HCT116 (cell line): ENCODE measurements around the gene ZNF471. TPM values are rescaled to one million over a fixed set of nuclear protein-coding genes. Genes with fewer than 3 reads are reported as not detected.

ENCODE experiments used
- ATAC-seq: fragments of 200-7000 bp; cut with Tn5 transposase; 2 replicates; pipeline ENCODE4 v1.9.1; 2020; ENCODE audit warnings: mild to moderate bottlenecking, moderate library complexity
- Bru-seq: library from RNA; stranded (reverse); fragments of 400-500 nt; gene quantifications from one replicate; lab custom pipeline; 2021; lab: Mats Ljungman, UMichigan
- BruChase-seq, 2 experiments: library from RNA; stranded (reverse); fragments of 400-500 nt; gene quantifications; one replicate each; lab custom pipeline; 2021; lab: Mats Ljungman, UMichigan
- BruUV-seq: library from RNA; stranded (reverse); fragments of 400-500 nt; replicated peaks from 2 replicates; lab custom pipeline; 2021; lab: Mats Ljungman, UMichigan
- CTCF ChIA-PET: fragments of 300-600 bp; sonication (Branson Sonifier 250); formaldehyde crosslinking; loops from one replicate; lab custom pipeline; 2021; ENCODE audit warnings: antibody characterized with exemption; lab: Charles Lee
- POLR2A ChIA-PET: fragments of 300-600, 350-600 bp; sonication (Branson Sonifier 250); formaldehyde crosslinking; loops from one replicate; lab custom pipeline; 2021; ENCODE audit warnings: antibody characterized with exemption; lab: Charles Lee
- RAD21 ChIA-PET, 2 experiments: fragments of 300-600 bp; sonication (Branson Sonifier 250); formaldehyde crosslinking; loops; one replicate each; lab custom pipeline; 2023; ENCODE audit warnings: low total read pairs in 2 of 2; ENCODE audit not compliant: uncharacterized antibody in 2 of 2, unreplicated experiment in 2 of 2, low non-redundant PET in 1 of 2; lab: Charles Lee
- DNase-seq: peaks from one replicate; pipeline ENCODE4 v3.0.0-alpha.2; 2010; ENCODE audit warnings: low read depth, low spot score
- H2AFZ ChIP-seq: fragments of 200-600 bp; shearing (Covaris generic), sonication (generic); 2 replicates; pipeline ENCODE4 v1.6.1; 2017; ENCODE audit warnings: low read depth, mixed run types, mixed read lengths, antibody characterized with exemption, low read length; ENCODE audit not compliant: poor library complexity, severe bottlenecking
- H3K27ac ChIP-seq: 2 replicates; pipeline ENCODE4 v1.5.1; 2012; ENCODE audit warnings: low read depth, low read length
- H3K27me3 ChIP-seq: fragments of 200-600 bp; sonication (generic); 2 replicates; pipeline ENCODE4 v1.6.1; 2016; ENCODE audit warnings: mixed run types, low read length, mixed read lengths; ENCODE audit not compliant: insufficient read depth
- H3K36me3 ChIP-seq, 2 experiments: fragments of 200-500 bp in 1 of 2; fragments of 200-600 bp in 1 of 2; sonication (Bioruptor generic) in 1 of 2; sonication (generic) in 1 of 2; 2 replicates each; pipeline versions ENCODE4 v1.5.1 to v1.6.1; 2014 to 2016; ENCODE audit warnings: low read length in 2 of 2, inconsistent platforms in 1 of 2, mixed read lengths in 1 of 2, mixed run types in 1 of 2; ENCODE audit not compliant: insufficient read depth in 2 of 2, control insufficient read depth in 1 of 2
- H3K4me1 ChIP-seq, 2 experiments: fragments of 200-600 bp in 1 of 2; sonication (generic) in 1 of 2; 2 replicates each; pipeline versions ENCODE4 v1.5.1 to v1.6.1; 2012 to 2017; ENCODE audit warnings: low read length in 2 of 2, inconsistent platforms in 1 of 2, mild to moderate bottlenecking in 1 of 2, mixed read lengths in 1 of 2, mixed run types in 1 of 2, moderate library complexity in 1 of 2; ENCODE audit not compliant: insufficient read depth in 2 of 2, control insufficient read depth in 1 of 2
- H3K4me2 ChIP-seq: fragments of 200-600 bp; sonication (generic); 2 replicates; pipeline ENCODE4 v1.6.1; 2017; ENCODE audit warnings: mixed run types, low read length, mixed read lengths
- H3K4me3 ChIP-seq, 2 experiments: fragments of 200-600 bp in 1 of 2; sonication (generic) in 1 of 2; replicated peaks in 1 of 2; 2 replicates each; pipeline ENCODE4 v1.5.1; 2011 to 2016; ENCODE audit warnings: low read length in 2 of 2, control low read depth in 1 of 2, low read depth in 1 of 2, mild to moderate bottlenecking in 1 of 2, mixed read lengths in 1 of 2, mixed run types in 1 of 2
- H3K79me2 ChIP-seq: fragments of 200-600 bp; sonication (generic); 2 replicates; pipeline ENCODE4 v1.6.1; 2017; ENCODE audit warnings: mild to moderate bottlenecking, mixed run types, low read length, moderate library complexity, mixed read lengths; ENCODE audit not compliant: insufficient read depth
- H3K9ac ChIP-seq: fragments of 200-600 bp; sonication (generic); 2 replicates; pipeline ENCODE4 v1.6.1; 2016; ENCODE audit warnings: low read length, mixed read lengths
- H3K9me2 ChIP-seq: fragments of 200-600 bp; sonication (generic), shearing (Covaris generic); 2 replicates; pipeline ENCODE4 v1.6.1; 2017; ENCODE audit warnings: mixed run types, mild to moderate bottlenecking, moderate library complexity; ENCODE audit not compliant: insufficient read depth
- H3K9me3 ChIP-seq, 2 experiments: fragments of 200-500 bp in 1 of 2; fragments of 200-600 bp in 1 of 2; sonication (Bioruptor generic) in 1 of 2; sonication (generic) in 1 of 2; 2 replicates each; pipeline ENCODE4 v1.6.1; 2014 to 2017; ENCODE audit warnings: low read length in 2 of 2, mixed read lengths in 2 of 2, inconsistent platforms in 1 of 2, low read depth in 1 of 2, mild to moderate bottlenecking in 1 of 2, mixed run types in 1 of 2, moderate library complexity in 1 of 2; ENCODE audit not compliant: control insufficient read depth in 1 of 2, insufficient read depth in 1 of 2
- H4K20me1 ChIP-seq: fragments of 200-600 bp; sonication (generic), shearing (Covaris generic); 2 replicates; pipeline ENCODE4 v1.6.1; 2017; ENCODE audit warnings: mixed run types, mild to moderate bottlenecking, moderate library complexity; ENCODE audit not compliant: insufficient read depth
- ATF3 ChIP-seq: IDR thresholded peaks from 2 replicates; pipeline ENCODE4 v1.6.1; 2012
- CBX3 ChIP-seq: IDR thresholded peaks from 2 replicates; pipeline ENCODE4 v1.6.1; 2012; ENCODE audit warnings: low read depth
- CEBPB ChIP-seq: IDR thresholded peaks from 2 replicates; pipeline ENCODE4 v1.6.1; 2012; ENCODE audit warnings: low read depth
- CTCF ChIP-seq, 3 experiments: fragments of 200-600 bp in 1 of 3; sonication (generic) in 1 of 3; IDR thresholded peaks in 2 of 3; conservative IDR thresholded peaks in 1 of 3; 2 replicates each; pipeline ENCODE4 v1.5.1; 2012 to 2017; ENCODE audit warnings: low read depth in 2 of 3, low read length in 2 of 3, antibody characterized with exemption in 1 of 3, borderline replicate concordance in 1 of 3, control low read depth in 1 of 3, mild to moderate bottlenecking in 1 of 3, mixed read lengths in 1 of 3, mixed run types in 1 of 3, moderate library complexity in 1 of 3; ENCODE audit not compliant: insufficient read depth in 1 of 3
- EGR1 ChIP-seq: IDR thresholded peaks from 2 replicates; pipeline ENCODE4 v1.6.1; 2012; ENCODE audit warnings: low read depth
- ELF1 ChIP-seq: IDR thresholded peaks from 2 replicates; pipeline ENCODE4 v1.6.1; 2012; ENCODE audit warnings: low read depth, borderline replicate concordance
- EZH2phosphoT487 ChIP-seq: fragments of 200-600 bp; IDR thresholded peaks from 2 replicates; pipeline ENCODE4 v1.6.1; 2018; ENCODE audit warnings: antibody characterized with exemption, borderline replicate concordance
- POLR2A ChIP-seq: IDR thresholded peaks from 2 replicates; pipeline ENCODE4 v1.7.0; 2011; ENCODE audit warnings: borderline replicate concordance; ENCODE audit not compliant: insufficient read depth, insufficient read length; ENCODE audit errors: extremely low read depth
- POLR2AphosphoS5 ChIP-seq: IDR thresholded peaks from 2 replicates; pipeline ENCODE4 v1.6.1; 2011; ENCODE audit warnings: mild to moderate bottlenecking, low read depth, low read length, moderate library complexity
- RAD21 ChIP-seq: IDR thresholded peaks from 2 replicates; pipeline ENCODE4 v1.6.1; 2012; ENCODE audit warnings: low read depth, mild to moderate bottlenecking
- SP1 ChIP-seq: IDR thresholded peaks from 2 replicates; pipeline ENCODE4 v1.6.1; 2012; ENCODE audit warnings: low read depth
- TCF7L2 ChIP-seq: IDR thresholded peaks from 2 replicates; pipeline ENCODE4 v1.7.0; 2011; ENCODE audit warnings: borderline replicate concordance, inconsistent platforms; ENCODE audit not compliant: insufficient read depth, insufficient read length; ENCODE audit errors: extremely low read depth
- ZBTB33 ChIP-seq: IDR thresholded peaks from 2 replicates; pipeline ENCODE4 v1.6.1; 2011; ENCODE audit warnings: mild to moderate bottlenecking, low read length, moderate library complexity; ENCODE audit not compliant: insufficient replicate concordance; ENCODE audit errors: extremely low read depth
- ZFX ChIP-seq: fragments of 450-650 bp; IDR thresholded peaks from 2 replicates; pipeline ENCODE4 v1.6.1; 2017
- intact Hi-C: fragments of 100-400 bp; cut with micrococcal nuclease; formaldehyde crosslinking; loops from 2 replicates; pipeline ENCODE4 v1.10.0; 2022
- long read RNA-seq: library from polyadenylated mRNA; unstranded; transcript quantifications from one replicate; pipeline ENCODE4 v2.0.0, GENCODE V29; 2021; ENCODE audit not compliant: unreplicated experiment
- polyA plus RNA-seq: library from polyadenylated mRNA; unstranded; fragments of >200 nt; gene quantifications from 2 replicates; pipeline ENCODE4 v1.2.1, GENCODE V29; 2012; ENCODE audit warnings: missing spikeins
- total RNA-seq: library from RNA; stranded (reverse); gene quantifications from one replicate; pipeline ENCODE4 v1.2.1, GENCODE V29; 2021; ENCODE audit not compliant: unreplicated experiment

The ZNF471 gene
- total RNA-seq: not detected
- polyA plus RNA-seq: not detected in 2 replicates
- percentile 4 among the genes with signal in this experiment for Bru-seq, nascent RNA
- not detected for BruChase-seq, experiment 1, labeled RNA remaining after a 6-hour chase
- percentile 9 among the genes with signal in this experiment for BruChase-seq, experiment 2, labeled RNA remaining after a 2-hour chase
- long read RNA-seq: 0 reads

GRCh38 chr19:56507446-56508289 is at the start of gene ZNF471:
Gene ZNF471 (plus strand): TSS chr19:56507855. CDS start chr19:56511572, 3,717 bp downstream.
- no peaks in the 10 kb centered on the region for H3K36me3 ChIP-seq
- ChIA-PET RAD21 (no interaction called here), POLR2A (no interaction called here), CTCF (no interaction called here)
- no peaks in the 10 kb centered on the region for H3K9me2 ChIP-seq
- no peak for ATAC-seq
- intact Hi-C loops: no loop called here
- peaks cover 20 to 32% of the 10 kb centered on the region in 2 experiments; a peak in 2 of 4 replicates for H3K9me3 ChIP-seq
- H3K27me3 ChIP-seq: no peaks in the 10 kb centered on the region
- no peak within 1 kb of the TSS for H3K9ac ChIP-seq
- H3K79me2 ChIP-seq: no peaks in the 10 kb centered on the region
- no peak within 1 kb of the TSS for H3K4me2 ChIP-seq
- no peak within 1 kb of the TSS for H2AFZ ChIP-seq
- H4K20me1 ChIP-seq: no peaks in the 10 kb centered on the region
- no TSS peak for BruUV-seq
- no peak for DNase-seq
- no peak within 1 kb of the TSS for H3K27ac ChIP-seq
- H3K4me3 ChIP-seq: no peak within 1 kb of the TSS
- H3K4me1 ChIP-seq: no peaks in the 10 kb centered on the region
- TF ChIP-seq ZFX (no peak), TCF7L2 (no peak), ELF1 (no peak), ATF3 (no peak), RAD21 (no peak), CTCF (IDR thresholded peaks at IDR 0.05 in 2 of 3, conservative IDR thresholded peaks at IDR 0.05 in 1 of 3; ENCODE audit: borderline replicate concordance in 1 of 3, insufficient read depth in 1 of 3, low read depth in 2 of 3, low read length in 2 of 3) (no peak), EGR1 (no peak), POLR2AphosphoS5 (no peak), POLR2A (no peak), CEBPB (no peak), SP1 (no peak), ZBTB33 (no peak), CBX3 (no peak), EZH2phosphoT487 (no peak)
